ENCODE measurements around the gene SCLT1.

DNA sequence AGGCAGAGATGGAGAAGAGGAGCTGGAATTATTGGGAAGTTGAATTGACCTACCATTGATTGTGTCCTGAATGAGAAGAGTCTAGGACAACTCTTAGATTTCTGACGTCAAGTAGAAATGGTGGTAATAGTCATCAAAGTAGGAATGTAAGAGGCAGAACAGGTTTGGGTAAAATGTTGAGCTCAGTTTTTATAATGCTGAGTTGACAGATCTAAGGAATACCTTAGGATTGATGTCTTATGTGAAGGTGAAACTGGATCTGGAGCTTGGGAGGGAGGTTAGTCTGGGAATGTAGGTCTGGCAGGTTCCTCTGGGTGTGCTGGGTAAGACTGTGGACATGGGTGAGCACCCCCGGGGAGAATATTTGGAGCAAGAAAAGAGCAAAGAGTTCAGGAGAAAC, 251.9 kb downstream of the SCLT1 start:
- TF ChIP-seq, protein P1, sequence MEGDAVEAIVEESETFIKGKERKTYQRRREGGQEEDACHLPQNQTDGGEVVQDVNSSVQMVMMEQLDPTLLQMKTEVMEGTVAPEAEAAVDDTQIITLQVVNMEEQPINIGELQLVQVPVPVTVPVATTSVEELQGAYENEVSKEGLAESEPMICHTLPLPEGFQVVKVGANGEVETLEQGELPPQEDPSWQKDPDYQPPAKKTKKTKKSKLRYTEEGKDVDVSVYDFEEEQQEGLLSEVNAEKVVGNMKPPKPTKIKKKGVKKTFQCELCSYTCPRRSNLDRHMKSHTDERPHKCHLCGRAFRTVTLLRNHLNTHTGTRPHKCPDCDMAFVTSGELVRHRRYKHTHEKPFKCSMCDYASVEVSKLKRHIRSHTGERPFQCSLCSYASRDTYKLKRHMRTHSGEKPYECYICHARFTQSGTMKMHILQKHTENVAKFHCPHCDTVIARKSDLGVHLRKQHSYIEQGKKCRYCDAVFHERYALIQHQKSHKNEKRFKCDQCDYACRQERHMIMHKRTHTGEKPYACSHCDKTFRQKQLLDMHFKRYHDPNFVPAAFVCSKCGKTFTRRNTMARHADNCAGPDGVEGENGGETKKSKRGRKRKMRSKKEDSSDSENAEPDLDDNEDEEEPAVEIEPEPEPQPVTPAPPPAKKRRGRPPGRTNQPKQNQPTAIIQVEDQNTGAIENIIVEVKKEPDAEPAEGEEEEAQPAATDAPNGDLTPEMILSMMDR (conservative IDR thresholded peaks at IDR 0.05) = no peak
- no peak for TF ChIP-seq EZH2 (IDR thresholded peaks at IDR 0.05; ENCODE audit: low read depth)

Data from PC-9 (cell line).